Heart right ventricle (tissue), 16 donors: ENCODE data around the gene SLC7A8. TPM values are rescaled to one million over a fixed set of nuclear protein-coding genes. Genes with fewer than 3 reads are reported as not detected.
"Not testable (repeated sequence)": the region's sequence is repeated elsewhere in the genome, so short reads cannot be mapped to it uniquely, and the experiment has no call there.

Experiments used
- ATAC-seq, 8 donors: fragments of 200-7000 bp; cut with Tn5 transposase; one replicate each; pipeline ENCODE4 v1.9.1; 2020; ENCODE audit warnings: mild to moderate bottlenecking in 8 of 8, moderate library complexity in 8 of 8, moderate number of reproducible peaks in 1 of 8
- DNase-seq, 2 donors: peaks; one replicate each; pipeline ENCODE4 v3.0.0-alpha.2; 2020
- H3K27ac ChIP-seq, 10 donors: fragments of 200-600 bp; sonication (generic) in 2 of 10; one replicate each; pipeline versions ENCODE4 v1.5.0 to v1.8.0; 2020 to 2022; ENCODE audit warnings: mild to moderate bottlenecking in 3 of 10
- H3K27me3 ChIP-seq, 7 donors: fragments of 200-600 bp; one replicate each; pipeline ENCODE4 v1.8.0; 2021 to 2022; ENCODE audit warnings: mild to moderate bottlenecking in 2 of 7
- H3K36me3 ChIP-seq, 9 donors: fragments of 200-600 bp; sonication (generic) in 1 of 9; one replicate each; pipeline versions ENCODE4 v1.5.0 to v1.8.0; 2020 to 2022; ENCODE audit warnings: mild to moderate bottlenecking in 2 of 9
- H3K4me1 ChIP-seq, 9 donors: fragments of 200-600 bp; sonication (generic) in 1 of 9; one replicate each; pipeline versions ENCODE4 v1.5.0 to v1.8.0; 2020 to 2022; ENCODE audit warnings: mild to moderate bottlenecking in 4 of 9
- H3K4me3 ChIP-seq, 10 donors: fragments of 200-600 bp; sonication (generic) in 2 of 10; one replicate each; pipeline versions ENCODE4 v1.5.0 to v1.8.0; 2020 to 2022; ENCODE audit warnings: mild to moderate bottlenecking in 7 of 10, moderate library complexity in 2 of 10
- H3K9me3 ChIP-seq, 11 donors: fragments of 200-600 bp in 10 of 11; sonication (generic) in 2 of 11; one replicate each; pipeline versions ENCODE4 v1.5.0 to v1.8.0; 2013 to 2022; ENCODE audit warnings: mild to moderate bottlenecking in 2 of 11, control low read depth in 1 of 11, moderate library complexity in 1 of 11
- WGBS, 2 donors: extraction: QIAGEN DNeasy Blood & Tissue Kit; methylation state at CpG; one replicate each; pipeline ENCODE4 v1.1.7; 2013; ENCODE audit warnings: inconsistent platforms in 1 of 2; 5-methylcytosine and 5-hydroxymethylcytosine counted together
- intact Hi-C, 10 donors: fragments of 100-400 bp; cut with DNase I; formaldehyde crosslinking; loops; one replicate each; pipeline versions ENCODE4 v1.11.1 to v1.14.2; 2022
- long read RNA-seq, 3 donors: library from polyadenylated mRNA; unstranded; transcript quantifications; one replicate each; pipeline ENCODE4 v2.0.0, GENCODE V29; 2020 to 2021
- polyA plus RNA-seq, 2 donors: library from polyadenylated mRNA; stranded (reverse); fragments of 200-250 nt; gene quantifications; one replicate each; pipeline ENCODE4 v1.2.3, GENCODE V29; 2013
- total RNA-seq, 10 donors: library from RNA; stranded (reverse); fragmentation: NEBNext Ultra II Directional in 3 of 10; extraction: Animal tissue kit (Norgen Biotek cat#: 25700) in 3 of 10; gene quantifications; one replicate each; pipeline versions ENCODE4 v1.2.1 to v1.2.4, GENCODE V29; 2021 to 2023
- TF ChIP-seq, protein P1 (sequence below), 9 donors: fragments of 200-600 bp; sonication (generic) in 2 of 9; IDR thresholded peaks; one replicate each; pipeline versions ENCODE4 v1.5.0 to v1.8.0; 2021 to 2022; ENCODE audit warnings: antibody characterized with exemption in 9 of 9, mild to moderate bottlenecking in 5 of 9, moderate library complexity in 1 of 9
- donor health status: Arrhythmogenic right ventricular cardiomyopathy.
- donor health status: ischemic (EF 13 %, LVEDD 7.1; RV severe dilation, severe dysfunction).
- donor health status: healthy with polysubstance abuse.
- donor health status: DM: no; HTN: yes; CAD: no.
- donor health status: DM: no; HTN: no; CAD: no.
- donor health status: ischemic (EF 25% LVEDD 6.9; RV normal size, moderate dysfunction).
- donor health status: ischemic (EF 25% LVEDD 5.7; RV mildly dilated, moderate dysfunction).
- donor health status: healthy.
- donor health status: DM: yes; HTN: yes; CAD: no.
- donor health status: Ischemic cardiomyopathy.
- donor health status: ischemic (EF 35%, LVEDD 5.7; RV mildly dilated, moderate dysfunction).
- donor health status: nonischemic (EF 11% LVEDD 7.7; RV severe dilation, severe dysfunction).
- donor health status: DM: yes; HTN: yes; CAD: no.
- donor health status: PGD.
- donor health status: ischemic (EF 29% LVEDD 5.4; RV normal size, mild dysfunction).
- donor health status: nonischemic (EF 23%, LVEDD 6.1; RV moderate dilation, normal function).

Gene SLC7A8
- total RNA-seq (10 to 100 TPM in 4 of 10 donors, 1 to 10 TPM in 6; 5.9 to 14.8 (median 9.6) TPM), polyA plus RNA-seq (10 to 100 TPM in 1 of 2 donors, 1 to 10 TPM in 1; 7.8 to 14.9 TPM)
- long read RNA-seq, donor 1, partial matches to known transcripts = 0 of 2 reads
- long read RNA-seq, donor 1, other reads (novel, unspliced or antisense) = 2 of 2 reads
- long read RNA-seq, donor 2, partial matches to known transcripts = 2 of 5 reads
- long read RNA-seq, donor 2, other reads (novel, unspliced or antisense) = 3 of 5 reads
- long read RNA-seq, donor 3 = 0 reads

DNA sequence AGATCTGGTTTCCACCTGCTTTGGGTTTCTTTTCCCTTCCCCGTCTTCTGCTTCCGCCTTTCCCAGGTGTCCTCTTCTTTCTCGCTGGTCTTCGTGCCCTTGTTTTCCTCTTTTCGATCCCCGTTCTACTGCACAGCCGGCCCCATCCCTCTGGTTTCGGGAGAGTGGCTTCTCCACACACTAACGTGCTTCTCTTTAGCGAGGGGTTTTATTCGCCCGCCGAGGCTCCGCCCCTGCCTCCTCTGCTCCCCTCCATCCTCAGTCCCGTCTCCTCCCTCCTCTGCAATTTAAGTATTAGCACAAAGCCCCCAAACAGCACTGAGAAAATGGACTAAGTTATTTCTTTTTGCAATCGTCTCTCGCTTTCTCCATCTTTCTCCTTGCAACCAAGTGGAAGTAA lies at the start of gene SLC7A8:
SLC7A8 (minus strand) TSS at position 182 of the 400 bp plus-strand sequence. CDS start 746 bp downstream, outside the sequence.
- intact Hi-C loops = loop anchor here in 2 of 10 donors (2.0 to 10.0 kb wide), 2 partner anchors 63 to 111 kb away; no protein-coding TSS in a partner anchor
- no peaks in the 10 kb centered on the region for H3K36me3 ChIP-seq
- DNase-seq (peak; percentile 28 to 51), ATAC-seq (peak in 7 of 8 donors; percentile 48 to 79 (median 70))
- WGBS, 2 donors = 1 to 3% methylated on average over 17 of the region's 17 CpGs
- TF ChIP-seq, protein P1, sequence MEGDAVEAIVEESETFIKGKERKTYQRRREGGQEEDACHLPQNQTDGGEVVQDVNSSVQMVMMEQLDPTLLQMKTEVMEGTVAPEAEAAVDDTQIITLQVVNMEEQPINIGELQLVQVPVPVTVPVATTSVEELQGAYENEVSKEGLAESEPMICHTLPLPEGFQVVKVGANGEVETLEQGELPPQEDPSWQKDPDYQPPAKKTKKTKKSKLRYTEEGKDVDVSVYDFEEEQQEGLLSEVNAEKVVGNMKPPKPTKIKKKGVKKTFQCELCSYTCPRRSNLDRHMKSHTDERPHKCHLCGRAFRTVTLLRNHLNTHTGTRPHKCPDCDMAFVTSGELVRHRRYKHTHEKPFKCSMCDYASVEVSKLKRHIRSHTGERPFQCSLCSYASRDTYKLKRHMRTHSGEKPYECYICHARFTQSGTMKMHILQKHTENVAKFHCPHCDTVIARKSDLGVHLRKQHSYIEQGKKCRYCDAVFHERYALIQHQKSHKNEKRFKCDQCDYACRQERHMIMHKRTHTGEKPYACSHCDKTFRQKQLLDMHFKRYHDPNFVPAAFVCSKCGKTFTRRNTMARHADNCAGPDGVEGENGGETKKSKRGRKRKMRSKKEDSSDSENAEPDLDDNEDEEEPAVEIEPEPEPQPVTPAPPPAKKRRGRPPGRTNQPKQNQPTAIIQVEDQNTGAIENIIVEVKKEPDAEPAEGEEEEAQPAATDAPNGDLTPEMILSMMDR (IDR thresholded peaks at IDR 0.05) = no peak
- peak within 1 kb of the TSS in 2 of 10 donors; percentile 7 to 59 for H3K27ac ChIP-seq
- peak within 1 kb of the TSS; percentile 24 to 64 (median 53) for H3K4me3 ChIP-seq
- peaks cover 0 to 28% (median 19%) of the 10 kb centered on the region in 7 donors for H3K27me3 ChIP-seq
- H3K4me1 ChIP-seq = peaks cover 0 to 41% (median 8%) of the 10 kb centered on the region in 9 donors
- no peaks in the 10 kb centered on the region for H3K9me3 ChIP-seq

- H3K27me3 ChIP-seq, H3K4me1 ChIP-seq, H3K9me3 ChIP-seq, ATAC-seq, DNase-seq, intact Hi-C loops, H3K4me3 ChIP-seq, H3K27ac ChIP-seq, H3K36me3 ChIP-seq: not testable (repeated sequence)
- 93 to 95% methylated on average over 22 to 38 of the region's 38 CpGs for WGBS, 2 donors
These were observed 48.9 kb upstream of the SLC7A8 start for GRCh38 chr14:23232241-23232808.

DNA sequence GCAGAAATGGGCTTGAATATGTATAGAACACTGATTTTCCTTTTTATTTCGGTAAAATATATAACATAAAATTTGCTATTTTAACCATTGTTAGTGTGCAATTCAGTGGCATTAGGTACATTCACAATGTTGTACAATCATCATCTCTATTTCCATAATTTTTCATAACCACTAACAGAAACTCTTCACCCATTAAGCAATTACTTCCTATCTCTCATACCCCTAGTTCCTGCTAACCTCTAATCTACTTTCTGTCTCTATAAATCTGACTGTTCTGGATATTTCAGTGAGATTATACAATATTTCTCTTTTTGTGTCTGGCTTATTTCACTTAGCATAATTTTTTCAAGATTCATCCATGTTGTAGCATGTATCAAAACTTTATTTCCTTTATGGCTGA lies 45.4 kb upstream of the SLC7A8 start:
- no peak for DNase-seq
- TF ChIP-seq, protein P1 (IDR thresholded peaks at IDR 0.05) = no peak
- no peak for ATAC-seq
- Histone ChIP-seq H3K4me1 (peaks cover 0 to 4% (median 0%) of the 10 kb centered on the region in 9 donors), H3K27ac (no peak overlapping the region), H3K4me3 (no peak overlapping the region), H3K36me3 (no peaks in the 10 kb centered on the region), H3K27me3 (no peaks in the 10 kb centered on the region), H3K9me3 (peaks cover 0 to 14% (median 0%) of the 10 kb centered on the region in 11 donors)
- intact Hi-C loops = no loop called here
- 85 to 91% methylated on average over 1 of the region's 1 CpG for WGBS, 2 donors

DNA sequence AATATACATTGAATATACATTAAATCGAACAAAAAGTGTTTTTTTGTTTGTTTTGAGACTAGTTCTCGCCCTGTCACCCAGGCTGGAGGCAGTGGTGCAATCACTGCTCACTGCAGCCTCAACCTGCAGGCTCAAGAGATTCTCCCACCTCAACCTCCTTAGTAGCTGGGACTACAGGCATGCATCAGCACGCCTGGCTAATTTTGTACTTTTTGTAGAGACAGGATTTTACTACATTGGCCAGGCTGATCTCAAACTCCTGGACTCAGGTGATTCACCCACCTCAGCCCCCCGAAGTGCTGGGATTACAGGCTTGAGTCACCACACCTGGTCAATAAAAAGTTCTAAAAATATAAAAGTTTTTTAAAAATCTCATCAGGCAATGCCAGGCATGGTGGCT lies 44.1 kb upstream of the SLC7A8 start:
- WGBS, 2 donors = 58 to 71% methylated on average over 4 of the region's 4 CpGs
- peaks cover 0 to 4% (median 0%) of the 10 kb centered on the region in 9 donors for H3K4me1 ChIP-seq
- TF ChIP-seq, protein P1 (IDR thresholded peaks at IDR 0.05) = no peak
- H3K4me3 ChIP-seq = no peak overlapping the region
- ATAC-seq = no peak
- H3K27ac ChIP-seq = no peak overlapping the region
- no peaks in the 10 kb centered on the region for H3K36me3 ChIP-seq
- no peaks in the 10 kb centered on the region for H3K27me3 ChIP-seq
- intact Hi-C loops = no loop called here
- no peak for DNase-seq
- peaks cover 0 to 14% (median 0%) of the 10 kb centered on the region in 11 donors for H3K9me3 ChIP-seq

GRCh38 chr14:23224958-23225357 lies 41.5 kb upstream of the SLC7A8 start:
- 76 to 87% methylated on average over 1 of the region's 1 CpG for WGBS, 2 donors
- DNase-seq, ATAC-seq, H3K36me3 ChIP-seq, H3K27me3 ChIP-seq, H3K4me3 ChIP-seq, H3K4me1 ChIP-seq, intact Hi-C loops, H3K27ac ChIP-seq: not testable (repeated sequence)
- peaks cover 0 to 10% (median 0%) of the 10 kb centered on the region in 11 donors for H3K9me3 ChIP-seq
